MCF 10A (cell line): ENCODE results near the gene NAA20. TPM values are rescaled to one million over a fixed set of nuclear protein-coding genes. Genes with fewer than 3 reads are reported as not detected.
A peak's percentile ranks its signal among the peaks of the same experiment; 100 is the strongest.

Experiments
- BruUV-seq: library from RNA; stranded (reverse); fragments of 400-500 nt; replicated peaks from 2 replicates; lab custom pipeline; 2021; lab: Mats Ljungman, UMichigan
- CTCF ChIA-PET: fragments of 300-600 bp; sonication (Branson Sonifier 250); formaldehyde crosslinking; extraction: SDS; loops from one replicate; lab custom pipeline; 2021; ENCODE audit warnings: antibody characterized with exemption, inconsistent platforms; lab: Yijun Ruan, JAX
- POLR2A ChIA-PET: fragments of 300-600, 350-650 bp; sonication (Branson Sonifier 250); formaldehyde crosslinking; extraction: SDS; loops from one replicate; lab custom pipeline; 2020; ENCODE audit warnings: antibody characterized with exemption, inconsistent platforms; lab: Yijun Ruan, JAX
- DNase-seq: peaks from one replicate; pipeline ENCODE4 v3.0.0-alpha.2; 2018; ENCODE audit not compliant: unreplicated experiment
- H3K27ac Mint-ChIP-seq: one replicate; pipeline ENCODE4 v1.8.0; 2022; ENCODE audit warnings: mild to moderate bottlenecking, low read depth, mixed read lengths; ENCODE audit not compliant: unreplicated experiment
- H3K27me3 Mint-ChIP-seq: one replicate; pipeline ENCODE4 v1.8.0; 2022; ENCODE audit warnings: mixed read lengths; ENCODE audit not compliant: insufficient read depth, unreplicated experiment
- H3K36me3 Mint-ChIP-seq: one replicate; pipeline ENCODE4 v1.8.0; 2022; ENCODE audit warnings: mild to moderate bottlenecking, moderate library complexity, mixed read lengths; ENCODE audit not compliant: insufficient read depth, unreplicated experiment
- H3K4me1 Mint-ChIP-seq: one replicate; pipeline ENCODE4 v1.8.0; 2022; ENCODE audit warnings: mixed read lengths; ENCODE audit not compliant: insufficient read depth, unreplicated experiment
- H3K4me3 Mint-ChIP-seq: one replicate; pipeline ENCODE4 v1.8.0; 2022; ENCODE audit warnings: mild to moderate bottlenecking, moderate library complexity, mixed read lengths; ENCODE audit not compliant: unreplicated experiment
- H3K9me3 Mint-ChIP-seq: one replicate; pipeline ENCODE4 v1.8.0; 2022; ENCODE audit warnings: mixed read lengths; ENCODE audit not compliant: unreplicated experiment
- intact Hi-C: fragments of 100-400 bp; cut with micrococcal nuclease; formaldehyde crosslinking; loops from 2 replicates; pipeline ENCODE4 v1.14.1; 2022
- total RNA-seq: library from RNA; stranded (reverse); gene quantifications from 2 replicates; pipeline ENCODE4 v1.2.3, GENCODE V29; 2022
- TF ChIP-seq, protein P1 (sequence below): fragments of 200-600 bp; IDR thresholded peaks from one replicate; pipeline ENCODE4 v1.8.0; 2022; ENCODE audit warnings: antibody characterized with exemption, mild to moderate bottlenecking; ENCODE audit not compliant: unreplicated experiment

Gene NAA20
- total RNA-seq, 1 experiment from 2014 or later = 109 TPM

DNA sequence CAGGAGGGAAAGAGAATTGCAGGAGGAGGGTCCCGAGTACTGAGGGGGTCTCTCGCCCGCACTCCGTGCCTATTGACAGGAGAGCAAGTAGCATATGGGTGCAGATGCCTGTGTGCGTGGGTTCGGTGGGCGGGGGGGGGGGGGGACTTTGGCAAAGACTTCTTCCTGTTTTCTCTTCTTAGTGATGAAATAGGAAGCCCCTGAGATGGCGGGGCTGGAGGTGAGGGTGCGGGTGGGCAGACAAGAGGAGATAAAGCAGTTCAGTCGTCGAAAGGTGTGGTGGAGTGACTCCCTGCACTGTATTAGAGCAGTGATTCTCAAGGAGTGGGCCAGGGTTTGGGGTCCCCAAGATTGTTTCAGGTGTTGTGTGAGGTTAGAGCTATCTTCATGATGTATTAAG is 3.7 kb downstream of the NAA20 start:
- Mint-ChIP-seq H3K27me3 (no peaks in the 10 kb centered on the region), H3K4me1 (peaks cover 41% of the 10 kb centered on the region), H3K9me3 (no peaks in the 10 kb centered on the region), H3K4me3 (no peak overlapping the region), H3K36me3 (peaks cover 12% of the 10 kb centered on the region), H3K27ac (peak overlapping the region; percentile 40)
- no TSS peak for BruUV-seq
- ChIA-PET CTCF (interaction anchor here (1.1 to 2.0 kb wide), 2 partner anchors 193 to 328 kb away, joined by 3 to 7 read pairs; no protein-coding TSS in a partner anchor), POLR2A (interaction anchor here (0.6 to 7.4 kb wide), 4 partner anchors 10 to 1454 kb away, joined by 3 to 67 read pairs (median 23); partner anchors contain the start of genes CFAP61 and CRNKL1)
- TF ChIP-seq, protein P1, sequence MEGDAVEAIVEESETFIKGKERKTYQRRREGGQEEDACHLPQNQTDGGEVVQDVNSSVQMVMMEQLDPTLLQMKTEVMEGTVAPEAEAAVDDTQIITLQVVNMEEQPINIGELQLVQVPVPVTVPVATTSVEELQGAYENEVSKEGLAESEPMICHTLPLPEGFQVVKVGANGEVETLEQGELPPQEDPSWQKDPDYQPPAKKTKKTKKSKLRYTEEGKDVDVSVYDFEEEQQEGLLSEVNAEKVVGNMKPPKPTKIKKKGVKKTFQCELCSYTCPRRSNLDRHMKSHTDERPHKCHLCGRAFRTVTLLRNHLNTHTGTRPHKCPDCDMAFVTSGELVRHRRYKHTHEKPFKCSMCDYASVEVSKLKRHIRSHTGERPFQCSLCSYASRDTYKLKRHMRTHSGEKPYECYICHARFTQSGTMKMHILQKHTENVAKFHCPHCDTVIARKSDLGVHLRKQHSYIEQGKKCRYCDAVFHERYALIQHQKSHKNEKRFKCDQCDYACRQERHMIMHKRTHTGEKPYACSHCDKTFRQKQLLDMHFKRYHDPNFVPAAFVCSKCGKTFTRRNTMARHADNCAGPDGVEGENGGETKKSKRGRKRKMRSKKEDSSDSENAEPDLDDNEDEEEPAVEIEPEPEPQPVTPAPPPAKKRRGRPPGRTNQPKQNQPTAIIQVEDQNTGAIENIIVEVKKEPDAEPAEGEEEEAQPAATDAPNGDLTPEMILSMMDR = no peak
- intact Hi-C loops = no loop called here
- DNase-seq = no peak

DNA sequence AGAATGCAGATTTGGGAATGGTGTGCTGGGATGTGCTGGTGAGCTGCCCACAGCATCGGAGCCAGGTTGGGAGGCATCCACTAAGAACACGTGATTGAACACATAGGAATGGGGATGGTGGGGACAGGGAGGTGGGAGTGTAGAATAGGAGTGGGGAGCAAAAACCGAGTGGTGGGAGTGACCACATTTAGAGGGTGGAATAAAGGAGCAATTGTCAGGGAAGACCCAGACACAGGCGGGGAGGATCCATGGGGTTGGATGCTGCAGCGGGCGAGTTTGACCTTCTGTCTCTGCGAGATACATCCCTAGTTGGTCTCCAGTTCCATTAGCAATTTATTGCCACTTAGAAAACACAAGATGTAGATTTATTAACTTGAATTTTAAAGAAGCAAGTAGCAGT is 4.7 kb downstream of the NAA20 start:
- H3K27me3 Mint-ChIP-seq = no peaks in the 10 kb centered on the region
- DNase-seq = no peak
- H3K4me1 Mint-ChIP-seq = peaks cover 39% of the 10 kb centered on the region
- H3K9me3 Mint-ChIP-seq = no peaks in the 10 kb centered on the region
- peaks cover 21% of the 10 kb centered on the region for H3K36me3 Mint-ChIP-seq
- BruUV-seq = no TSS peak
- TF ChIP-seq, protein P1 = no peak
- POLR2A ChIA-PET = interaction anchor here (0.5 to 7.4 kb wide), 6 partner anchors 9 to 305 kb away, joined by 3 to 67 read pairs (median 4); partner anchors contain the start of genes CFAP61 and CRNKL1
- intact Hi-C loops = no loop called here
- CTCF ChIA-PET = no interaction called here
- H3K27ac Mint-ChIP-seq = peak overlapping the region; percentile 17
- H3K4me3 Mint-ChIP-seq = peak overlapping the region; percentile 12

DNA sequence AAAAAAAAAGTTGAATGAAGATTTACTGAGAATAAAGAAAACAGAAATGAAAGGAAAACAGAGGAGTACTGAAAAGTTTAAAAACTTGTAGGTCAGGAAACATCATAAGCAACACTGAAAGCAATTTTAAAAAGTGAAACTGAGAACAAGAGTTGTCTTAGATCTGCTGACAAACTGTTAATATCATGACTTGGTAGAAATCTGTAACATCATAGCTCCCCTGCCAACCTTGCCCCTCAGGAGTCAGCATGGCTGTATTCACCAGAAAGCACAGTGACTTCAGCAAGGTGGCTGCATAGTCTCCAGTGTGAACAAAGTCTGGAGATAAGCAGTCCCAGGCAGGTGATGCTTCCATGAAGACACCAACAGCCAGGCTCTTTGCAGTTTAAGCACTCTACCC is 5.3 kb downstream of the NAA20 start:
- Mint-ChIP-seq H3K36me3 (peaks cover 25% of the 10 kb centered on the region), H3K4me3 (no peak overlapping the region), H3K9me3 (no peaks in the 10 kb centered on the region), H3K27ac (no peak overlapping the region), H3K27me3 (no peaks in the 10 kb centered on the region), H3K4me1 (peaks cover 36% of the 10 kb centered on the region)
- CTCF ChIA-PET = no interaction called here
- BruUV-seq = no TSS peak
- DNase-seq = no peak
- intact Hi-C loops = no loop called here
- TF ChIP-seq, protein P1 = no peak
- POLR2A ChIA-PET = interaction anchor here (0.5 to 7.4 kb wide), 4 partner anchors 12 to 59 kb away, joined by 3 to 67 read pairs (median 23); partner anchors contain the start of genes CFAP61 and CRNKL1

DNA sequence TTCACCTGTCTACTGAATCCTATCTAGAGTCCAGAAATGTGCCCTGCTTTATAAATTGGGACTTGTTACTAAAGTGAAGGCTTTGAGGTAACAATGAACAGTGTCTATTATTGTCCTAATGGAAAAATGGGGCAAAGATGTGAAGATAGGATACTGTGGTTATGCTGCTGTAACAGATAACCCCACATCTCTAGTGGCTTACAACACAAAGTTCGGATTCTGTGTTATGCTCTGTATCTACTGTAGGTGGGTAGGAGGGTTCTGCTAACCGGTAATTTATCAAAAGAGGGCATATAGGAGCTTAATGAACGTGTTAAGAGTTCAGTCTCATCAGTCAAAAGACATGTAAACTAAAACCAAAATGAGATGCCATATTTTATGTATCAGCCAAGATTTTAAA is 6.2 kb downstream of the NAA20 start:
- ChIA-PET CTCF (no interaction called here), POLR2A (interaction anchor here (1.2 kb wide), 1 partner anchor 36 kb away, joined by 3 read pairs; no protein-coding TSS in a partner anchor)
- Mint-ChIP-seq H3K27ac (no peak overlapping the region), H3K4me1 (peaks cover 31% of the 10 kb centered on the region), H3K4me3 (no peak overlapping the region), H3K27me3 (no peaks in the 10 kb centered on the region), H3K36me3 (peaks cover 34% of the 10 kb centered on the region), H3K9me3 (no peaks in the 10 kb centered on the region)
- no TSS peak for BruUV-seq
- TF ChIP-seq, protein P1 = no peak
- intact Hi-C loops = no loop called here
- DNase-seq = no peak
